NT2/D1 (cell line): ENCODE results near the gene EFNB1.

Source experiments
- DNase-seq: peaks from one replicate; pipeline ENCODE4 v3.0.0-alpha.2; 2011; ENCODE audit warnings: low read depth, low spot score
- H3K27me3 ChIP-seq: 2 replicates; pipeline ENCODE4 v1.6.0; 2011; ENCODE audit warnings: mild to moderate bottlenecking; ENCODE audit not compliant: insufficient read length, insufficient read depth
- H3K36me3 ChIP-seq: 2 replicates; pipeline ENCODE4 v1.6.1; 2011; ENCODE audit warnings: mild to moderate bottlenecking, low read length, mixed read lengths; ENCODE audit not compliant: insufficient read depth, insufficient read length
- H3K4me1 ChIP-seq: 2 replicates; pipeline ENCODE4 v1.5.1; 2011; ENCODE audit not compliant: insufficient read depth, insufficient read length
- H3K4me3 ChIP-seq: 2 replicates; pipeline ENCODE4 v1.5.1; 2011; ENCODE audit warnings: low read depth; ENCODE audit not compliant: insufficient read length
- H3K9ac ChIP-seq: 2 replicates; pipeline ENCODE4 v1.6.0; 2011; ENCODE audit warnings: low read depth; ENCODE audit not compliant: insufficient read length
- H3K9me3 ChIP-seq: 2 replicates; pipeline ENCODE4 v1.5.1; 2011; ENCODE audit warnings: mild to moderate bottlenecking, low read length; ENCODE audit not compliant: insufficient read depth
- SUZ12 ChIP-seq: IDR thresholded peaks from 2 replicates; pipeline ENCODE4 v1.6.1; 2011; ENCODE audit not compliant: insufficient read length, insufficient read depth; ENCODE audit errors: extremely low read depth
- YY1 ChIP-seq: IDR thresholded peaks from 2 replicates; pipeline ENCODE4 v1.6.1; 2011; ENCODE audit not compliant: insufficient read length, insufficient read depth
- ZNF274 ChIP-seq: IDR thresholded peaks from 2 replicates; pipeline ENCODE4 v1.6.1; 2011; ENCODE audit warnings: mild to moderate bottlenecking, low read depth, low read length

EFNB1 gene

GRCh38 chrX:68823413-68824151 lies 5.2 kb upstream of the EFNB1 start:
- Histone ChIP-seq H3K4me1 (peaks cover 7% of the 10 kb centered on the region), H3K4me3 (no peak overlapping the region), H3K27me3 (peaks cover 60% of the 10 kb centered on the region), H3K9me3 (no peaks in the 10 kb centered on the region), H3K9ac (no peak overlapping the region), H3K36me3 (no peaks in the 10 kb centered on the region)
- DNase-seq, result no peak
- no peak for TF ChIP-seq YY1
- no peak for TF ChIP-seq ZNF274
- no peak for TF ChIP-seq SUZ12

- Histone ChIP-seq H3K4me3 (no peak overlapping the region), H3K4me1 (peaks cover 7% of the 10 kb centered on the region), H3K9me3 (no peaks in the 10 kb centered on the region), H3K36me3 (no peaks in the 10 kb centered on the region), H3K9ac (no peak overlapping the region), H3K27me3 (peaks cover 60% of the 10 kb centered on the region)
- DNase-seq, result no peak
- TF ChIP-seq ZNF274, result no peak
- no peak for TF ChIP-seq SUZ12
- no peak for TF ChIP-seq YY1
Measured at GRCh38 chrX:68824152-68824433, 4.7 kb upstream of the EFNB1 start.

GRCh38 chrX:68824565-68825125 lies 4.2 kb upstream of the EFNB1 start:
- DNase-seq, result no peak
- Histone ChIP-seq H3K36me3 (no peaks in the 10 kb centered on the region), H3K9me3 (no peaks in the 10 kb centered on the region), H3K27me3 (peaks cover 62% of the 10 kb centered on the region), H3K9ac (no peak overlapping the region), H3K4me1 (peaks cover 7% of the 10 kb centered on the region), H3K4me3 (no peak overlapping the region)
- TF ChIP-seq YY1 (no peak), SUZ12 (no peak), ZNF274 (no peak)

GRCh38 chrX:68826113-68826980 lies 2.5 kb upstream of the EFNB1 start:
- H3K9me3 ChIP-seq, result no peaks in the 10 kb centered on the region
- H3K9ac ChIP-seq, result no peak overlapping the region
- TF ChIP-seq ZNF274 (no peak), YY1 (no peak), SUZ12 (no peak)
- peaks cover 8% of the 10 kb centered on the region for H3K4me1 ChIP-seq
- no peak overlapping the region for H3K4me3 ChIP-seq
- no peaks in the 10 kb centered on the region for H3K36me3 ChIP-seq
- no peak for DNase-seq
- peaks cover 54% of the 10 kb centered on the region for H3K27me3 ChIP-seq

GRCh38 chrX:68827256-68827655 lies 1.6 kb upstream of the EFNB1 start:
- peaks cover 46% of the 10 kb centered on the region for H3K27me3 ChIP-seq
- no peak for DNase-seq
- TF ChIP-seq SUZ12 (no peak), YY1 (no peak), ZNF274 (no peak)
- no peaks in the 10 kb centered on the region for H3K36me3 ChIP-seq
- H3K4me1 ChIP-seq, result peaks cover 9% of the 10 kb centered on the region
- no peak overlapping the region for H3K9ac ChIP-seq
- no peaks in the 10 kb centered on the region for H3K9me3 ChIP-seq
- no peak overlapping the region for H3K4me3 ChIP-seq

GRCh38 chrX:68827848-68828624 lies 785 bp upstream of the EFNB1 start:
- peak; percentile 89 for DNase-seq
- peak overlapping the region; percentile 52 for H3K9ac ChIP-seq
- TF ChIP-seq ZNF274 (no peak), SUZ12 (no peak), YY1 (no peak)
- H3K4me3 ChIP-seq, result peak overlapping the region; percentile 82
- H3K9me3 ChIP-seq, result no peaks in the 10 kb centered on the region
- peaks cover 1% of the 10 kb centered on the region for H3K36me3 ChIP-seq
- peaks cover 46% of the 10 kb centered on the region for H3K27me3 ChIP-seq
- peaks cover 9% of the 10 kb centered on the region for H3K4me1 ChIP-seq
